Measurements from ENCODE around the gene IDH3B.

- TF ChIP-seq POLR2A (IDR thresholded peaks at IDR 0.05): no peak
- no peak for TF ChIP-seq CTCF (IDR thresholded peaks at IDR 0.05)
Measured at GRCh38 chr20:2691127-2691526, 27.1 kb upstream of the IDH3B start.
